ENCODE results near the gene SF3B6.
A peak's percentile ranks its signal among the peaks of the same experiment; 100 is the strongest.

SF3B6 gene

DNA sequence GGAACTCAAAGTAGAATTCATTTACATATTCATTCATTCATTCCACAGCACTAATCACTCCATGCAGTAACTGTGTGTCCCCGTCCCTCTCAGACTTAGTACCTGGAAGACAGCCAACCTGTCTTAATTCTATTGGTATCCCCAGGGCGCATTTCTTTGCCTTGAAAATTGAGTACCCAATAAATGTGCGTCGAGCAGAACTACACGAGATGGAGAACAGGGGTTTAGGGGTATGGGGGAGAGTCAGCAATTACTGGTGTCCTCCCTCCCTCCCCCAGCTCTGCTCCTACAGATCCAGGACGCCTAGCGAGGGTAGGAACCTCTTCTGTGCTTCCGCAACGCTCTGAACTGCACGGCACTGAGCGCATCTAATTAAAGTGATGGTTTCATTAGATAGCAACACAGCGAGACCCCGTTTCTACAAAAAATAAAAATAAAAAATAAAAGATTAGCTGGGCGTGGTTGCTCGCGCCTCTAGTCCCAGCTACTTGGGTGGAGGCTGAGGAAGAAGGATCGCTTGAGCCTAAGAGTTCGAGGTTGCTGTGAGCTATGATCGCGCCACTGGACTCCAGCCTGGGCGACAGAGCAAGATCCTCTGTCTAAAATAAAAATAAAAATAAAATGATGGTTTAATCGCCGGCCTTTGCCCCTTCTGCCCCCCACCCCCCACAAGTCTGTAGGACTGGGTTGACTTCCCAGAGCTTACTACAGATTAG lies 27.2 kb downstream of the SF3B6 start:
- Histone ChIP-seq H3K27ac (ENCODE audit: low read length) (no peak overlapping the region), H3K4me3 (ENCODE audit: low read length) (peak overlapping the region; percentile 57), H3K4me2 (ENCODE audit: low read depth, low read length) (peak overlapping the region; percentile 60), H3K27me3 (replicated peaks; ENCODE audit: insufficient read depth, low read length) (peaks cover 13% of the 10 kb centered on the region), H3K4me1 (ENCODE audit: low read length) (peaks cover 11% of the 10 kb centered on the region), H3K79me2 (ENCODE audit: low read length) (peaks cover 11% of the 10 kb centered on the region), H4K20me1 (ENCODE audit: insufficient read depth, low read length) (no peaks in the 10 kb centered on the region), H3K36me3 (replicated peaks; ENCODE audit: insufficient read depth, low read length) (no peaks in the 10 kb centered on the region), H2AFZ (ENCODE audit: low read length) (peak overlapping the region; percentile 63; the same call in 1 of the 2 replicates), H3K9me3 (replicated peaks; ENCODE audit: insufficient read depth, low read length) (no peaks in the 10 kb centered on the region), H3F3A (ENCODE audit: insufficient read depth, low read length) (peaks cover 5% of the 10 kb centered on the region; the same call in 1 of the 2 replicates), H3K9ac (ENCODE audit: low read length) (no peak overlapping the region), H3K9me2 (replicated peaks; ENCODE audit: insufficient read depth, low read length) (no peaks in the 10 kb centered on the region)
- TF ChIP-seq EZH2phosphoT487 (IDR thresholded peaks at IDR 0.05; ENCODE audit: low read length) (no peak), EZH2 (optimal IDR thresholded peaks at IDR 0.05; ENCODE audit: low read depth, low read length) (no peak)
- TF ChIP-seq, protein P1, sequence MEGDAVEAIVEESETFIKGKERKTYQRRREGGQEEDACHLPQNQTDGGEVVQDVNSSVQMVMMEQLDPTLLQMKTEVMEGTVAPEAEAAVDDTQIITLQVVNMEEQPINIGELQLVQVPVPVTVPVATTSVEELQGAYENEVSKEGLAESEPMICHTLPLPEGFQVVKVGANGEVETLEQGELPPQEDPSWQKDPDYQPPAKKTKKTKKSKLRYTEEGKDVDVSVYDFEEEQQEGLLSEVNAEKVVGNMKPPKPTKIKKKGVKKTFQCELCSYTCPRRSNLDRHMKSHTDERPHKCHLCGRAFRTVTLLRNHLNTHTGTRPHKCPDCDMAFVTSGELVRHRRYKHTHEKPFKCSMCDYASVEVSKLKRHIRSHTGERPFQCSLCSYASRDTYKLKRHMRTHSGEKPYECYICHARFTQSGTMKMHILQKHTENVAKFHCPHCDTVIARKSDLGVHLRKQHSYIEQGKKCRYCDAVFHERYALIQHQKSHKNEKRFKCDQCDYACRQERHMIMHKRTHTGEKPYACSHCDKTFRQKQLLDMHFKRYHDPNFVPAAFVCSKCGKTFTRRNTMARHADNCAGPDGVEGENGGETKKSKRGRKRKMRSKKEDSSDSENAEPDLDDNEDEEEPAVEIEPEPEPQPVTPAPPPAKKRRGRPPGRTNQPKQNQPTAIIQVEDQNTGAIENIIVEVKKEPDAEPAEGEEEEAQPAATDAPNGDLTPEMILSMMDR (IDR thresholded peaks at IDR 0.05; ENCODE audit: low read length), result no peak
- DNase-seq, result no peak

DNA sequence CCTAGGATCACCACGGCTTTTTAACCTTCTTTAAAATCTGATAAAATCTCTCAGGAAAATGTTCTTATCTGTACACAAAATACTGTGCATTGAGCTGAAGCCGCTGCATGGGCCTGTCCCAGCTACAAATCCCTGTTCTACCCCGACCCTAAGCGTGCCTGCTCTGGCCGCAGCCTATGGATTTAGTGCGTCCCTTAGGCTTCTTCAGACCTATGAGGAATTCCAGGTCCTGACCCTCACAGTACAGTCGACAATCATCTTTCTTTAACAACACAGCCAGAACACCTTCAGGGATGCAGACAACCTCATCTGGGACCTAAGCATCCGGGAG lies 28.5 kb downstream of the SF3B6 start:
- H3F3A ChIP-seq (ENCODE audit: insufficient read depth, low read length), result peaks cover 5% of the 10 kb centered on the region; the same call in 1 of the 2 replicates
- H3K4me2 ChIP-seq (ENCODE audit: low read depth, low read length), result peak overlapping the region; percentile 52; the same call in 1 of the 2 replicates
- H3K36me3 ChIP-seq (replicated peaks; ENCODE audit: insufficient read depth, low read length), result no peaks in the 10 kb centered on the region
- no peak for DNase-seq
- H3K9me2 ChIP-seq (replicated peaks; ENCODE audit: insufficient read depth, low read length), result no peaks in the 10 kb centered on the region
- H3K4me1 ChIP-seq (ENCODE audit: low read length), result peaks cover 11% of the 10 kb centered on the region
- no peak for TF ChIP-seq EZH2phosphoT487 (IDR thresholded peaks at IDR 0.05; ENCODE audit: low read length)
- TF ChIP-seq, protein P1 (IDR thresholded peaks at IDR 0.05; ENCODE audit: low read length), result no peak
- TF ChIP-seq EZH2 (optimal IDR thresholded peaks at IDR 0.05; ENCODE audit: low read depth, low read length), result no peak
- H3K27ac ChIP-seq (ENCODE audit: low read length), result no peak overlapping the region
- H4K20me1 ChIP-seq (ENCODE audit: insufficient read depth, low read length), result no peaks in the 10 kb centered on the region
- peak overlapping the region; percentile 88 for H2AFZ ChIP-seq (ENCODE audit: low read length)
- peaks cover 13% of the 10 kb centered on the region for H3K27me3 ChIP-seq (replicated peaks; ENCODE audit: insufficient read depth, low read length)
- no peak overlapping the region for H3K9ac ChIP-seq (ENCODE audit: low read length)
- H3K9me3 ChIP-seq (replicated peaks; ENCODE audit: insufficient read depth, low read length), result no peaks in the 10 kb centered on the region
- peaks cover 11% of the 10 kb centered on the region for H3K79me2 ChIP-seq (ENCODE audit: low read length)
- H3K4me3 ChIP-seq (ENCODE audit: low read length), result no peak overlapping the region; the same call in 1 of the 2 replicates

DNA sequence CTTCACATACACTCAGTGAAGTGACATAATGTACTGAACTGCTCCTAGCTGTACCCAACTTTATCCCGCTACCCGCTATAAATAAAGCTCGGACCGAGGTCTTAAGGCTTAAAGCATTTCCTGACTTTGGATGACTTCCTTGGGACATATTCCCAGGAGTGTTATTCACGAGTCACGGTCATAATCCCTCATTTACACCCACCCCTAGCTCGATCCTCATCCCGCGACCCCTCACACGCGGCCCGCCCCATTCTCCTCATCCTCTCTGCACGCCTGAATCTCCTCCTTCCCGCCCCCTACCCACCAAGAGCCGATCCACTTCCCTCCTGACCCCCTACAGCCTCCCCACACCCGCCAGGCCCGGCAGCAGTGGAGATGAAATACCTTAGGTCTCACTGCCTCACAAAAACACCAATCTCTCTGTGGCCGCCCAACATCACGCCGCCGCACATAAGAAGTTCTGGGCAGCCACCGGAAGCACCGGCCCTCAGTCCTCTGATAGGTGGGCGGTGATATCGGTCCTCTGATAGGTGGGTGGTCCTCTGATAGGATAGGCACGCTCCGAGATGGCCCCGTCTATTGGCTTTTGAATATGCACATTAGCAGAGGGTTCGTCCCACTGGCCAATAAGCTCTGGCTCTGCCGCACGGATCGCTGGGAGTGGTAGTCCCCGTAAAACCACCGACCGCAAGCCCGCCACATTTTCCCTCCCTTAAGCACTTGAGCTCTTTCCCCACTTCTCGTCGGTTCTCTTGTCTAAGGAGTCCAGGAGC lies 29.0 kb downstream of the SF3B6 start, which contains the start of gene WDCP:
TSS of gene WDCP (minus strand) at position 462 of the 773 bp plus-strand sequence. CDS start 7,897 bp downstream, outside the sequence.
- Histone ChIP-seq H3K79me2 (ENCODE audit: low read length) (peaks cover 11% of the 10 kb centered on the region), H3K4me1 (ENCODE audit: low read length) (peaks cover 11% of the 10 kb centered on the region), H3F3A (ENCODE audit: insufficient read depth, low read length) (peaks cover 5% of the 10 kb centered on the region; the same call in 1 of the 2 replicates), H3K9me2 (replicated peaks; ENCODE audit: insufficient read depth, low read length) (no peaks in the 10 kb centered on the region), H2AFZ (ENCODE audit: low read length) (peak within 1 kb of the TSS; percentile 98), H4K20me1 (ENCODE audit: insufficient read depth, low read length) (no peaks in the 10 kb centered on the region), H3K27me3 (replicated peaks; ENCODE audit: insufficient read depth, low read length) (peaks cover 13% of the 10 kb centered on the region), H3K36me3 (replicated peaks; ENCODE audit: insufficient read depth, low read length) (no peaks in the 10 kb centered on the region), H3K4me3 (ENCODE audit: low read length) (peak within 1 kb of the TSS; percentile 93), H3K4me2 (ENCODE audit: low read depth, low read length) (peak within 1 kb of the TSS; percentile 63), H3K9ac (ENCODE audit: low read length) (peak within 1 kb of the TSS; percentile 69; the same call in 1 of the 2 replicates), H3K27ac (ENCODE audit: low read length) (no peak within 1 kb of the TSS), H3K9me3 (replicated peaks; ENCODE audit: insufficient read depth, low read length) (no peaks in the 10 kb centered on the region)
- no peak for TF ChIP-seq EZH2phosphoT487 (IDR thresholded peaks at IDR 0.05; ENCODE audit: low read length)
- TF ChIP-seq, protein P1 (IDR thresholded peaks at IDR 0.05; ENCODE audit: low read length), result no peak
- TF ChIP-seq EZH2 (optimal IDR thresholded peaks at IDR 0.05; ENCODE audit: low read depth, low read length), result no peak
- DNase-seq, result peak; percentile 99

Measured in MM.1S (cell line).